Mesenchymal stem cell (in vitro differentiated cells and primary cell): ENCODE results near the gene SPACA7.

Experiments used
- DNase-seq: peaks from one replicate; pipeline ENCODE4 v3.0.0-alpha.2; 2013
- H2AFZ ChIP-seq: one replicate; pipeline ENCODE4 v1.6.1; 2013; ENCODE audit warnings: low read depth, mild to moderate bottlenecking, control low read depth, inconsistent platforms, low read length, moderate library complexity
- H2AK5ac ChIP-seq: 2 replicates; pipeline ENCODE4 v1.6.1; 2013; ENCODE audit warnings: low read length, moderate library complexity, mild to moderate bottlenecking, inconsistent platforms; ENCODE audit not compliant: severe bottlenecking
- H2BK120ac ChIP-seq: one replicate; pipeline ENCODE4 v1.6.1; 2013; ENCODE audit warnings: low read depth, mild to moderate bottlenecking, inconsistent platforms, low read length, moderate library complexity
- H2BK12ac ChIP-seq, 2 experiments: one replicate each; pipeline ENCODE4 v1.6.1; 2013; ENCODE audit warnings: inconsistent platforms in 2 of 2, low read length in 2 of 2, mild to moderate bottlenecking in 2 of 2, moderate library complexity in 2 of 2, control low read depth in 1 of 2
- H2BK15ac ChIP-seq: one replicate; pipeline ENCODE4 v1.6.1; 2013; ENCODE audit warnings: mild to moderate bottlenecking, low read depth, inconsistent platforms; ENCODE audit not compliant: poor library complexity, severe bottlenecking
- H2BK5ac ChIP-seq: 2 replicates; pipeline ENCODE4 v1.6.1; 2013; ENCODE audit warnings: low read depth, mild to moderate bottlenecking, low read length, control low read depth, inconsistent platforms; ENCODE audit not compliant: poor library complexity, severe bottlenecking
- H3K14ac ChIP-seq, 2 experiments: one replicate each; pipeline ENCODE4 v1.6.1; 2013; ENCODE audit warnings: inconsistent platforms in 2 of 2, low read length in 2 of 2, control low read depth in 1 of 2, mild to moderate bottlenecking in 1 of 2, moderate library complexity in 1 of 2
- H3K18ac ChIP-seq, 2 experiments: one replicate each; pipeline ENCODE4 v1.6.1; 2013; ENCODE audit warnings: inconsistent platforms in 2 of 2, low read length in 2 of 2, control low read depth in 1 of 2, low read depth in 1 of 2, mild to moderate bottlenecking in 1 of 2
- H3K23ac ChIP-seq, 2 experiments: one replicate each; pipeline ENCODE4 v1.6.1; 2013; ENCODE audit warnings: inconsistent platforms in 2 of 2, low read length in 2 of 2, mild to moderate bottlenecking in 2 of 2, moderate library complexity in 2 of 2, control low read depth in 1 of 2
- H3K27ac ChIP-seq: 2 replicates; pipeline ENCODE4 v1.5.1; 2013; ENCODE audit warnings: mild to moderate bottlenecking, moderate library complexity, low read length, control low read depth, inconsistent platforms; ENCODE audit not compliant: poor library complexity, severe bottlenecking
- H3K27me3 ChIP-seq, 2 experiments: 2 replicates each; pipeline versions ENCODE4 v1.6.1 to v1.7.0; 2013; ENCODE audit warnings: low read length in 2 of 2, mild to moderate bottlenecking in 2 of 2, moderate library complexity in 2 of 2, control low read depth in 1 of 2, inconsistent platforms in 1 of 2; ENCODE audit not compliant: control insufficient read depth in 1 of 2, insufficient read depth in 1 of 2
- H3K36me3 ChIP-seq, 2 experiments: 2 replicates each; pipeline versions ENCODE4 v1.6.1 to v1.7.0; 2013; ENCODE audit warnings: low read length in 2 of 2, control low read depth in 1 of 2, inconsistent platforms in 1 of 2, low read depth in 1 of 2, mild to moderate bottlenecking in 1 of 2; ENCODE audit not compliant: insufficient read depth in 2 of 2, control insufficient read depth in 1 of 2
- H3K4ac ChIP-seq, 2 experiments: one replicate each; pipeline ENCODE4 v1.6.1; 2013; ENCODE audit warnings: inconsistent platforms in 2 of 2, low read length in 2 of 2, mild to moderate bottlenecking in 2 of 2, moderate library complexity in 2 of 2, control low read depth in 1 of 2, low read depth in 1 of 2
- H3K4me1 ChIP-seq: 2 replicates; pipeline ENCODE4 v1.6.1; 2013; ENCODE audit warnings: low read depth, low read length, control low read depth; ENCODE audit not compliant: control insufficient read depth, insufficient read depth
- H3K4me2 ChIP-seq: 2 replicates; pipeline ENCODE4 v1.6.1; 2013; ENCODE audit warnings: low read length, mild to moderate bottlenecking, inconsistent platforms; ENCODE audit not compliant: poor library complexity, severe bottlenecking
- H3K4me3 ChIP-seq, 2 experiments: 2 replicates each; pipeline versions ENCODE4 v1.5.1 to v1.7.0; 2013; ENCODE audit warnings: low read length in 2 of 2, mild to moderate bottlenecking in 2 of 2, control low read depth in 1 of 2, low read depth in 1 of 2; ENCODE audit not compliant: insufficient read depth in 1 of 2
- H3K79me1 ChIP-seq: replicated peaks from 2 replicates; pipeline ENCODE4 v1.6.1; 2013; ENCODE audit warnings: mild to moderate bottlenecking, control low read depth, low read length, inconsistent platforms; ENCODE audit not compliant: poor library complexity, severe bottlenecking
- H3K9ac ChIP-seq: 2 replicates; pipeline ENCODE4 v1.7.0; 2013; ENCODE audit warnings: mild to moderate bottlenecking, low read length, moderate library complexity
- H3K9me3 ChIP-seq: 2 replicates; pipeline ENCODE4 v1.7.0; 2013; ENCODE audit warnings: mild to moderate bottlenecking, low read length; ENCODE audit not compliant: control insufficient read depth
- H4K8ac ChIP-seq: one replicate; pipeline ENCODE4 v1.6.1; 2013; ENCODE audit warnings: inconsistent platforms, mild to moderate bottlenecking, low read length, moderate library complexity
- H4K91ac ChIP-seq: one replicate; pipeline ENCODE4 v1.6.1; 2013; ENCODE audit warnings: mild to moderate bottlenecking, low read length, inconsistent platforms
- WGBS: methylation state at CpG from one replicate; pipeline ENCODE4 v1.1.7; 2013; ENCODE audit warnings: mixed read lengths; 5-methylcytosine and 5-hydroxymethylcytosine counted together

SPACA7 gene

DNA sequence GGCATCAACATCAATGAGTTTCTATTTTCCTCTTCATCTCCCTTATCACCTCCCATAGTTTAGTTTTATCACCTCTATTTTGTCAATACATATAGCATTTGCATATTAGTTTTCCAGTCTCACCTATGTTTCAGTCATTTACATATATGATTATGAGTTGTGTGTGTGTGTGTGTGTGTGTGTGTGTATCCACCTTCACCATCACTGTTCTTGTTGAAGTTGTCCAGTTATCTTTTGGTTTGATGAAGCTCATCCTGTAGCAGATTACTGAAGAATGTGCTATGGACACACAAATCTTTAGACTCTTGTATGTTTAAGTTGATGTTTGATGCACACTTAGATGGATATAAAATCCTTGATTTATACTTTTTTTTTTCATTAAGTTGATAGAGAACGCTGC is 40.5 kb downstream of the SPACA7 start:
- Histone ChIP-seq H3K36me3 (no peaks in the 10 kb centered on the region), H3K9me3 (peaks cover 80% of the 10 kb centered on the region), H3K14ac (no peak overlapping the region), H3K4me3 (no peak overlapping the region), H2BK12ac (no peak overlapping the region), H4K8ac (no peak overlapping the region), H3K4me2 (no peak overlapping the region), H3K27ac (no peak overlapping the region), H3K79me1 (no peaks in the 10 kb centered on the region), H2BK120ac (no peak overlapping the region), H3K27me3 (no peaks in the 10 kb centered on the region), H2BK15ac (no peak overlapping the region), H2AFZ (no peak overlapping the region), H3K23ac (no peak overlapping the region), H2AK5ac (no peak overlapping the region), H3K4me1 (no peaks in the 10 kb centered on the region), H3K4ac (no peak overlapping the region), H3K18ac (no peak overlapping the region), H3K9ac (no peak overlapping the region), H2BK5ac (no peak overlapping the region), H4K91ac (no peak overlapping the region)
- WGBS, result no CpG with 5 or more reads among the region's 1 CpG
- DNase-seq, result no peak

- no peaks in the 10 kb centered on the region for H3K36me3 ChIP-seq
- H3K4ac ChIP-seq, result no peak overlapping the region
- no peak overlapping the region for H3K4me2 ChIP-seq
- no peak overlapping the region for H2BK12ac ChIP-seq
- no peak overlapping the region for H3K23ac ChIP-seq
- no peaks in the 10 kb centered on the region for H3K79me1 ChIP-seq
- no peaks in the 10 kb centered on the region for H3K4me1 ChIP-seq
- H2AFZ ChIP-seq, result no peak overlapping the region
- no peak for DNase-seq
- H3K18ac ChIP-seq, result no peak overlapping the region
- no peak overlapping the region for H3K4me3 ChIP-seq
- no peak overlapping the region for H2BK5ac ChIP-seq
- no peaks in the 10 kb centered on the region for H3K27me3 ChIP-seq
- no peak overlapping the region for H3K9ac ChIP-seq
- no peak overlapping the region for H4K8ac ChIP-seq
- peaks cover 82% of the 10 kb centered on the region for H3K9me3 ChIP-seq
- no peak overlapping the region for H2AK5ac ChIP-seq
- no peak overlapping the region for H2BK15ac ChIP-seq
- H3K14ac ChIP-seq, result no peak overlapping the region
- H3K27ac ChIP-seq, result no peak overlapping the region
- no peak overlapping the region for H2BK120ac ChIP-seq
- no peak overlapping the region for H4K91ac ChIP-seq
Measured at GRCh38 chr13:112417079-112417478, 40.9 kb downstream of the SPACA7 start.

GRCh38 chr13:112424098-112424497 is 47.9 kb downstream of the SPACA7 start:
- Histone ChIP-seq H2AK5ac (no peak overlapping the region), H3K4me2 (no peak overlapping the region), H2AFZ (no peak overlapping the region), H4K8ac (no peak overlapping the region), H2BK12ac (no peak overlapping the region), H3K79me1 (no peaks in the 10 kb centered on the region), H2BK5ac (no peak overlapping the region), H3K4me1 (no peaks in the 10 kb centered on the region), H3K27ac (no peak overlapping the region), H4K91ac (no peak overlapping the region), H2BK120ac (no peak overlapping the region), H3K36me3 (no peaks in the 10 kb centered on the region), H3K18ac (no peak overlapping the region), H3K9me3 (peaks cover 69% of the 10 kb centered on the region), H2BK15ac (no peak overlapping the region), H3K14ac (no peak overlapping the region), H3K4me3 (no peak overlapping the region), H3K9ac (no peak overlapping the region), H3K4ac (no peak overlapping the region), H3K27me3 (no peaks in the 10 kb centered on the region), H3K23ac (no peak overlapping the region)
- WGBS, result 82% methylated on average over 13 of the region's 14 CpGs
- DNase-seq, result no peak

DNA sequence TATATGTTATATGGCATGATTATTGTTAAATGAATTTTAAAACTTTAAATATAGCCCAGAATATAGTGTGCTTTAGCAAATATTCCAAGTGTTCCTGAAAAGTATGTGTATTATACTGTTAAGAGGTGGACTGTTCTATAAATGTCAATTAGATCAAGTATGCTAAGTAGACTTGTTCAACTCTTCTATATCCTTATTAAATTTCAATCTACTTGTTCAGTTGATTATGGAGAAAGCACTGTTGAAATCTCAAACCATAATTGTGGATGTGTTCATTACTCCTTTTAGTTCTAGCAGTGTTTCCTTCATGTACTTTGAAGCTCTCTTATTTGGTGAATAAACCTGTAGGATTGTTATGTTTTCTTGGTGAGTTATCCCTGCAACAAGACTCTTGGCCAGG is 52.5 kb downstream of the SPACA7 start:
- Histone ChIP-seq H3K36me3 (no peaks in the 10 kb centered on the region), H2BK15ac (no peak overlapping the region), H2AK5ac (no peak overlapping the region), H3K4me1 (no peaks in the 10 kb centered on the region), H2BK5ac (no peak overlapping the region), H3K9ac (no peak overlapping the region), H3K14ac (no peak overlapping the region), H3K9me3 (peaks cover 38% of the 10 kb centered on the region), H3K4ac (no peak overlapping the region), H4K91ac (no peak overlapping the region), H3K4me2 (no peak overlapping the region), H3K27me3 (no peaks in the 10 kb centered on the region), H2BK120ac (no peak overlapping the region), H3K23ac (no peak overlapping the region), H3K18ac (no peak overlapping the region), H3K79me1 (no peaks in the 10 kb centered on the region), H3K27ac (no peak overlapping the region), H2BK12ac (no peak overlapping the region), H2AFZ (no peak overlapping the region), H4K8ac (no peak overlapping the region), H3K4me3 (no peak overlapping the region)
- DNase-seq, result no peak
